SU-DHL-6 (cell line): Measurements from ENCODE around the gene CDKL1.

Experiments
- CTCF ChIP-seq: fragments of 200-600 bp; sonication (generic); IDR thresholded peaks from one replicate; pipeline ENCODE4 v1.5.1; 2017; ENCODE audit warnings: antibody characterized with exemption, mild to moderate bottlenecking, low read length, moderate library complexity; ENCODE audit not compliant: insufficient read depth, poor library complexity, severe bottlenecking
- EZH2phosphoT487 ChIP-seq: fragments of 200-600 bp; sonication (generic), shearing (Covaris generic); conservative IDR thresholded peaks from 2 replicates; pipeline ENCODE4 v1.6.1; 2018; ENCODE audit warnings: mild to moderate bottlenecking, antibody characterized with exemption, low read length, moderate library complexity, mixed read lengths

- TF ChIP-seq EZH2phosphoT487 (no peak), CTCF (no peak)
Observed at GRCh38 chr14:50348933-50349332, 47.7 kb downstream of the CDKL1 start.
